HG02938 (cell line): ENCODE data around the gene P2RY8.
"Not testable (repeated sequence)": the region's sequence is repeated elsewhere in the genome, so short reads cannot be mapped to it uniquely, and the experiment has no call there.

Source experiments
- ATAC-seq: cut with Tn5 transposase; IDR thresholded peaks from one replicate; pipeline ENCODE4 v1.9.1; 2021; ENCODE audit warnings: mild to moderate bottlenecking, moderate library complexity; ENCODE audit not compliant: unreplicated experiment

Gene P2RY8

GRCh38 chrX:1447969-1448572 lies 88.9 kb downstream of the P2RY8 start:
- ATAC-seq, result not testable (repeated sequence)

DNA sequence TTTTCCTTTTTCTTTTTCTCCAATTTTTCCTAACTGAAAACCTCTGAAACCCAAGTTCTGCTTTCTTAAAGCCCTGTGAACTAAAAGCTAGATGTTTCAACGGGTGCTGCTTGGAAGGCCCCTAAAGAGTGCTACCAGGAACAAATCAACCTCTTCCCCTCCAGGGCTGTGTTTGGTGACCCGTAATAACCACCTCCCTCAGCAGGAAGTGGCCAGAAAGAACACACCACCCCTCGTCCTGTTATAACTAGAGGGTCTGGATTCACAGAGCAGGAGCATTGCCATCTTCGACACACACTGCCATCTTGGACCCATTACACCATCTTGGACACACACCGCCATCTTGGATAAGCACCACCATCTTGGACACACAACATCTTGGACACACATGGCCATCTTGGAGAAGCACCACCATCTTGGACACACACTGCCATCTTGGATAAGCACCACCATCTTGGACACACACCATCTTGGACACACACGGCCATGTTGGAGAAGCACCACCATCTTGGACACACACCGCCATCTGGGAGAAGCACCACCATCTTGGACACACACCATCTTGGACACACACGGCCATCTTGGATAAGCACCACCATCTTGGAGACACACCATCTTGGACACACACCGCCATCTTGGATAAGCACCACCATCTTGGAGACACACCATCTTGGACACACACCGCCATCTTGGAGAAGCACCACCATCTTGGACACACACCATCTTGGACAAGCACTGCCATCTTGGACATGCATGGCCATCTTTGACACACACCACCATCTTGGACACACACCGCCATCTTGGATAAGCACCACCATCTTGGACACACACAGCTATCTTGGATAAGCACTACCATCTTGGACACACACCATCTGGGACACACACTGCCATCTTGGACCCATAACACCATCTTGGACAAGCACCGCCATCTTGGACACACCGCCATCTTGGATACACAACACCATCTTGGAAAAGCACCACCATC lies 89.7 kb downstream of the P2RY8 start:
- ATAC-seq, result not testable (repeated sequence)

DNA sequence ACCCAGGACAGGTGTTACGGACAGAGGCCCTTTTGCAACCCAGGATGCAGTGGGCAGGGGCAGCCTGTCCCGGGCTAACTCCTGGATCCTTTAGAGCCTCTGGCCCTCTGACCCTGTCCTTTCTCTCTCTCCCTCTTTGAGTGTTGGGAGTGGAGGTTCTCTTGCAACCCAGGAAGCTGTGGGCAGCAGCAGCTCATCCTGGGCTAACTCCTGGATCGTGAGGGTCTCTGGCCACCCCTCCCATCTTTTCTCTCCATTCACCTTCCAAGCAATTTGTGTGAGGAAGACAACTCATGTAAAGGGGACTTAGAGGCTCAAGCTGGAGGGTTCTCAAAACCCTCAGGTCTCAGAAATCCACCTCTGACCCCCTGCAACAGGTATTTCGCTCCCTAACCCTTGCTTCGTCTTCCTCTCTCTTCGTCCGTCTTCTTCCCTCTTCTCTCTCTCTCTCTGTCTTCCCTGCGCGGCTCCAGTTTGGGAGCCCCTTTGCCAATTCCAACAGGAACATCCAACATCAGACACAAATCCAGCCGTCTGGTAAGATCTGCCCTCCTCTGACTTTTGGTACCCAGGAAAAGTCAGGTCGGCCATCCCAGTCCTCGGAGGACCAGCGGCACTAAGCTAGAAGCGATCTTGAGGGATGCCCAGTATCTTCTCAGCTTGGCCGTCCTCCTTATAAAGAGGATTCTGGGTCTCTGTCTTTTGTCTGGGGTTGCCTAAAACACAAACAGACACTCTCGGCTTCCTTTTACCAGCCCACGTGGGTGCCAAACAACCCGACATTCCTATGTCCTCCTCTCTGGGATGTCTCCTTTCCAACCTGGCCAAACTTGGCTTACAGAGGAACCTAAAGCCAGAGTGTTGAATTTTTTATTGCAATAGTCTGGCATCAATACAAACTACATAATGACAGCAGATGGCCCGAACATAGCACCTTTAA lies 92.2 kb downstream of the P2RY8 start:
- no peak for ATAC-seq

GRCh38 chrX:1443496-1444075 lies 93.4 kb downstream of the P2RY8 start:
- no peak for ATAC-seq

- no peak for ATAC-seq
Observed at GRCh38 chrX:1442724-1443367, 94.1 kb downstream of the P2RY8 start.

DNA sequence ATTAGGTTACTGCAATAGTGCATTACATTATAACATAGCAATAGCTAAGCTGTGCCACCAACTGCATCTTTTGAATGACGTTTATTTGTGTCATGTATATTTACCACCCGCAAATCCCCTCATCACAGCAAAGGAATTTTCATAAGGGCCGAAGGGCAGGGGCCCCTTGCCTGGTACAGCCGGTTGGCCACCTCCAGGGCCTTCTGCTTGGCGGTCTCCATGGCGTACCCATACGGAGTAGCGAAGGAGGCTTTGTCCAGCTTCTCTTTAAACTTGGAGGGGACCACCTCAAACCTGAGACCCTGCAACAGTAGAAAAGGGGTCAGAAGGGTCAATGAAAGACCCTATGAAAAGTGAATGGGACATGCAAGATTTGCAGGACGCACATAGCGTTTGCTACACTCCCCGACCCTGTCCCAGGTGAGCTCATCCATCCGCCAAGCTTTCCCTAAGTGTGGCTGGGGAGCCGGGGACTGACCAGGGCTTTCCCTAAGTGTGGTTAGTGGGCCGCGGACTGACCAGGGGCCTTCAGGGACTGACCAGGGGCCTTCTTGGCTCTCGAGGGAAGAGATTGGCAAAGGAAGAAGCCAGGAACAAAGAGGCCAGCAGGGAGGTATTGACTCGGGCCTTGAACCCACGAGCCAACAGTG lies 94.8 kb downstream of the P2RY8 start:
- ATAC-seq, result no peak

DNA sequence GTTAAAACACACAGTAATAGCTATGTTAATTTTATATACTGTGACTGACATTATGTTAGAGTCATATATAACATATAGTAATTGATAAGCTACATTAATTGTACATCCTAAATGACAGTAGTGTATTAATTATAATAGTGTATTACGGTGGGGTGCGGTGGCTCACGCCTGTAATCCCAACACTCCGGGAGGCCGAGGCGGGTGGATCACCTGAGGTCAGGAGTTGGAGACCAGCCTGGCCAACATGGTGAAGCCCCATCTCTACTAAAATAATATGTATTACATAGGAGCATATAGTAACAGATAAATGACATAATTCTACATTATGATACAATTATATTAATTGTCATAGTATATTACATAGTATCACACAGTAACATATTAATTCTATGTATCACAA lies 96.5 kb downstream of the P2RY8 start:
- ATAC-seq, result no peak

DNA sequence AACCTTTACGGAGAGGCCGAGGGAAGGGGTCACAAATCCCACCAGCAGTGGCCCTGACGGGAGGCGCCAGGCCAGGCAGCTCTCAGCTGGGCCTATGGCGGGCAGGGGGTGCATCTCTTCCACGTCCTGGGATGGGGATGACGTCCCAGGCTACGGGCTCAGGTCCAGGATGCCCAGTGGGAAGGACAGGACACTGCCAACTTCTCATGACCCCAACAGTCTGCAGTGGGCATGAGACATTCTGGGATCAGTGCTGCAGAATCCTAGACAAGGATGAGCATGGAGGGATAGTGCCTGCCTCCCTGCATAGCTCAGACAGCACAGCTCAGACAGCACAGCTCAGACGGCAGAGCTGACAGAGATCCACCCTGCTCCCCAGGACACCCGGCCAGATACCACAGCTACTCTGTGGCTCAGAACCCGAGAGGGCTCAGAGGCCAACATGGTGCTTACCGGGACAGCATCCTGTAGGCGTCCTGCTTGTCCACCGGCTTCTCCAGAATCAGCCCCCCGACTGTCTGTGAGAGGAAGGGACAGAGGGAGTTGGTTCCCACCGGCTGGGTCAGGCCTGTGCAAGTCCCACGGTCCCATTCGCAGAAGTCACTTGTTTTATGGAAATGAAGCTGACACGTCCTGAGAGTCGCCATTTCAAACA lies 101.6 kb downstream of the P2RY8 start:
- no peak for ATAC-seq

GRCh38 chrX:1434871-1435240 lies 102.1 kb downstream of the P2RY8 start:
- ATAC-seq, result no peak

DNA sequence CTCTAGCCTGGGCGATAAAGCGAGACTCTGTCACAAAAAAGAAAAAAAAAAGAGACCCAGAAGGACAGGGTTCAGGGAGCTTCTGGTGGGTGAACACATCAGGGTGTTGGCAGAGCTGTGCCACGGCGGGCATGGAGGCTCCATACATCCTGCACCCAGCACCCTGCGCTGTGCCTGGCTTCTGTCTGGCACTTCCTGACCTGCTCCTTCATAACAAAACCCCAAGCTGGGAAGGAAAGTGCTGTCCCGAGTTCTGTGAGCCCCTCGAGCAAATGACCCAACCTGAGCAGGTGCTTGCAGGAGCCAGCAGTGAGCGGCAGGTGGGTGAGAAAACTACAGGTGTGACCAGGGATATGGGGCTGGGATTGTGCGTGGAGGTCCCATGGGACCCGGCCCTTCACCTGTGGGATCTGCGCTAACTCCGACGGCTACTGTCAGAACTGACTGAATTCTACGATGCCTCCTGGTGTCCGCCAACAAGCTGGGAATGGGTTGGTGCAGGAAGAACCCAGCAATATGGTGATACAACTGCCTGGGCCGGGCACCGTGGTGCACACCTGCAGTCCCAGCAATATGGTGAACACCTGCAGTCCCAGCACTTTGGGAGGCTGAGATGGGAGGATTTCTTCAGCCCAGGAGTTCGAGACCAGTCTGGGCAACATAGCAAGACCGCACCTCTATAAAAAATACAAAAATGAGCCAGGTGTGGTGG lies 103.2 kb downstream of the P2RY8 start:
- ATAC-seq, result no peak

DNA sequence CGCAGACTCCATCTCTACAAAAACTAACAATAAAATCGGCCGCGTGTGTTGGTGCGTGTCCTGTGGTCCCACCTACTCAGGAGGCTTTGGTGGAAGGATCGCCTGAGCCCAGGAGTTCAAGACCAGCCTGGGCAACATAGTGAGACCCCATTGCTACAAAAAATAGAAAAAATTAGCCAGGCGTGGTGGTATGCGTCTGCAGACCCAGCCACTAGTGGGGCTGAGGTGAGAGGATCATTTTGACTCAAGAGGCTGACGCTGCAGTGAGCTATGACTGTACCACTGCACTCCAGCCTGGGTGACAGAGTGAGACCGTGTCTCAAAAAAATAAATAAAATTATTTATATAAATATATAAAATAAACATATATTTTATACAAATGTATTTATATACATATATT lies 106.5 kb downstream of the P2RY8 start:
- no peak for ATAC-seq

DNA sequence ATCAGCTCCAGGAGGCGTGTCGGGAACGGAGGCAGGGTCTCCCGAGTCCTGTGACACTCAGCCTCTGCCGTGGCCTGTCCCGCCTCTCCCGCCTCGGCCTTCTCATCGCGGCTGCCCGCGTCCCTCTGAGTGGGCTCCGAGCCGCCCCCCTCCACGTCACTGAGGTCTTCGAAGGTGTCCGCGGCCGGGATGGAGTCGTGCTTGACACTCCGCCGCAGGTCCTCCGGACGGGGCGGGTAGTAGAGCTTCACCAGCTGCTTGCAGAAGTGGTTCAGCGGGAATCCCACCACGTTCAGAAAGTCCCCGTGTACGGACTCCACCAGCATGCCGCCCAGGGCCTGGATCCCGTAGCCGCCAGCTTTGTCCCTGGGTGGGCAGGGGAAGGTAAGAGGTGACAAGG lies 109.2 kb downstream of the P2RY8 start:
- no peak for ATAC-seq

GRCh38 chrX:1426321-1426720 lies 110.7 kb downstream of the P2RY8 start:
- ATAC-seq, result not testable (repeated sequence)

- no peak for ATAC-seq
Observed at GRCh38 chrX:1425381-1425780, 111.6 kb downstream of the P2RY8 start.

- ATAC-seq, result no peak
Observed at GRCh38 chrX:1424147-1424851, 112.7 kb downstream of the P2RY8 start.

GRCh38 chrX:1423215-1423614 lies 113.8 kb downstream of the P2RY8 start:
- ATAC-seq, result no peak

GRCh38 chrX:1422135-1422465 lies 114.9 kb downstream of the P2RY8 start:
- ATAC-seq, result no peak

DNA sequence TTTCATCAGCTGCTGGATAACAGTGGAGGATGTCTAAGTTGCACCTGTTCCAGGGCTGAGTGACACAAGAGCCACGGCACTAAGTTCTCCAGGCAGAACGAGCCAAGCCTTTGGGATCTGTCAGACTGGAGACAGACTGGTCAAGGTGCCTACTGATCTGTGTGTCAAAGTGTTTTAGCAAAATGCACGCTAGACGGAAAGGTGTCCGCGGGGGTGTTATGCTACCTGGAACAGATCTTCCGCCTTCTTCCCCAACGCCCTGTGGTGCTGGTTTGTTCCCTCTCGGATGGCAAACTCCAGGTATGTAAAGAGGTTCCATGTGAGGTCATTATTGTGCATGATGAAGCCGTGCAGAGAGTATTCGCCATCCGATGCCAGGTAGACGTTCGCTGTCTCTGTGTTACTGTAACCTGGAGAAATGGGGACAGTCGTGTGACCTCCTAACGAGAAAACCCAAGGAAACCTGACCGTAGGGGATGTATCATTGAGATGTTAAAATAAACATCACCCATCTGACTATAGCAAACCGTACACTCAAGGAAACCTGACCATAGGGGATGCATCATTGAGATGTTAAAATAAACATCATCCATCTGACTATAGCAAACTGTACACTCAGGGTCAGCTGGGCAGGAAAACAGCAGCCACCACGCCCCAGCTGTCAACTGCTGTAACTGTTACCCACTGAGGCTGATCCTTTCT lies 115.4 kb downstream of the P2RY8 start:
- ATAC-seq, result no peak
